ENCODE results near the gene TMEM94.
A peak's percentile ranks its signal among the peaks of the same experiment; 100 is the strongest.

The TMEM94 gene

GRCh38 chr17:75531721-75532072 is 75.3 kb downstream of the TMEM94 start:
- no peak for DNase-seq

GRCh38 chr17:75535119-75535537 is 78.7 kb downstream of the TMEM94 start:
- peak; percentile 52 for DNase-seq

DNA sequence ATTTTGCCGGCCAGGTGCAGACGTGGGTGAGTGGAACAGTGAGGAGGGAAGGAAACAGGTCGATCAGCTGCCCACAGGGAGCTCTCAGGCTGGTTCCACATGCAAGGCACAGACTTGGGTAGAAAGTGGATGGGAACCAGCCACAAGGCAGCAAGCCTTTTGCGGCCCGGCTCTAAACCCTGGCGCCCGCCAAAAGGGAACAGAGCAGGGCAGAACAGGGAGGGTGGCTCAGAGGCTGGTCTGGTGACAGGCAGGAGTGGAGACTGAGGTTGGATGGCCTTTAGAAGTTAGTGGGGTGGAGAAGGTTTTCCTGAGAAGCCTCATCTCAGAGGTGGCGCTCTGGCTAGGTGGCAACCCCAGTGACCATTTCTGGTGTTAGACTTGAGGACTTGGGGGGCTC is 79.4 kb downstream of the TMEM94 start:
- DNase-seq: no peak

GRCh38 chr17:75536366-75536765 is 79.9 kb downstream of the TMEM94 start:
- DNase-seq: no peak

GRCh38 chr17:75539967-75540729 is 83.7 kb downstream of the TMEM94 start:
- DNase-seq: no peak

DNA sequence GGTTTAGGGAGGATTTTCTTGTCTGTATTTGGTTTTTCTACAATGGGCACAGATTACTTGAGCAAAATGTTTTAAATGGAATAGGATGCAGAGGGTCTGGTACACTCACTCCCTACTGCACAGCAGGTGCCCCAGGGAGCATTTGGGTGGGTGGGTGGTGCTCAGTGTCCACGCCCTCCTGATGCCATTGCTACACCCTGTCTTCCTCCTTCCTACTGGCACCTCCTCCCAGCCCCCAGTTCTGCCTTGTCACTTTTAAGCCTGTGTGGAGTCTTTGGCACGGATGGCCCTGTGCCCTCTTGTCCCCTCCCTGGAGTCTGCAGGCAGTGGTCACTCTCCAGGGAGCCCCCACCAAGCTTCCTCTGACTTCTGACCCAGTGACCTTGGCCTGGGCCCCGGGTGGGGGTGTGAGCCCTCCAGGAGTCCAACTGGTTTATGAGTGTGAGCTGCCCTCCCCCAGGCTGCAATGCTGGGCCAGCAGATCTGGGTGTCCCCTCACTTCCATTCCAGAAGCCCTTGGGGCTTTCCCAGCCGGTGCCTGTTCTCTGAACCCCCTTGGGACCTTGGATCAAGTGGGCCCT is 84.6 kb downstream of the TMEM94 start:
- DNase-seq: no peak

DNA sequence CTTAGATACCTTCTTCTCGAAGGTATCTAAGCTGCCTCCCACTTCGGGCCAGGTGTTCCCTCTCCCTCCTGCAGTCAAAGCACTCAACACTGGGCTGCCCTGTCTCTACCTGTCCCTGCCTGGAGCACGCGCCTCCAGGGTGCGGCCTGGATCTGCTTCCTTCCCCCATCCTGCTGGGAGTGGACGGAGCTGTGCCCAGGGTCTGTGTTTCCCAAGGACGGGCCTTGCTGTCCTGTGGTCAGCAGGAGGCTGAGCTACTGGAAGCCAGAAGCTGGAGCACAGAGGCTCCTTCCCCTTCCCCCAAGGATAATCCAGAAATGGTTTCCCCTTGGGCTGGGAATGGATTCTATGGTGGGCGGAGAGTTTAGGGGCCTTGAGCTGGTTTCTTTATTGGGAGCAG is 85.8 kb downstream of the TMEM94 start:
- no peak for DNase-seq

- DNase-seq: no peak
Measured at GRCh38 chr17:75542728-75543336, 86.4 kb downstream of the TMEM94 start.

GRCh38 chr17:75544250-75544649 is 87.8 kb downstream of the TMEM94 start:
- DNase-seq: no peak

DNA sequence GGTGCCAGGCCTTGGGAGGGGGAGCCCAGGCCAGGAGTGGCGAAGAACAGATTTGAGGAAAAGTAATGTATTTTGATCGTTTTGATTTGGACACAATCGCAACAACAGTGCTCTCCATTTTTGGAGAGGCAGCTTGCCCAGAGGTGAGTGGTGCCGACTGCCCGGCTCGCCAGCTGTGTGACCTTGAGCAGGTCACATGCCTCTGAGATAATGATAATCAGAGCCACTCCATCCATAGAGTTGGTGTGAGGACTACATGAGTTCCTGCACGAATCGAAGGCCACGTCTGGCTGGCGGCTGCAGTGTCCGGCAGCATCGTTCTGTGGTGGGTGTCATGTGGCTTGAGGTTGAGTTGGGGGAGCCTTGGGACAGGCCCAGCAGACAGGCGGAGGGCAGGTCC is 89.7 kb downstream of the TMEM94 start:
- DNase-seq: no peak

DNA sequence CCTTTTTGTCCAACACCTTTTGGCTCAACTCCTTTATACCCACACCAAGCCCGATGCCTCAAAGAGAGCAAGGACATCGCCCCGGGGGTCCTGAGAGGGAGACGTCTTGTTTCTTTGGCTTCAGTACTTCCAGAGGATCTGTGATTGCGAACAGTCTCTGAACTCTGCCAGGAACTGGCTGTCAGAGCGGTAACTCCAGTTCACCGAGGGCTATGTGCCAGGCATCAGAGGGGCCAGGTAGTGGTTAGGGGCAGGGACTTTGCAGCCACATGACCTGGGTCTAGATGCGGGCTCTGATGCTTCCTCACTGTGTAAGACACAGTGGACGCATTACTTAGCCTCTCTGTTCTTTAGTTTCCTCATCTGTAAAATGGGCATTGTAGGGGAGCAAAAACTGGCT is 90.7 kb downstream of the TMEM94 start:
- DNase-seq: no peak

- DNase-seq: no peak
Measured at GRCh38 chr17:75548813-75549212, 92.4 kb downstream of the TMEM94 start.
